K562 (cell line): ENCODE data around the gene ARHGAP8. TPM values are rescaled to one million over a fixed set of nuclear protein-coding genes. Genes with fewer than 3 reads are reported as not detected.

Experiments used
- ATAC-seq: fragments of 200-7000 bp; cut with Tn5 transposase; 3 replicates; pipeline ENCODE4 v1.9.1; 2020; ENCODE audit warnings: moderate library complexity
- BruUV-seq: library from RNA; stranded (reverse); fragments of 400-500 nt; replicated peaks from 2 replicates; lab custom pipeline; 2021; lab: Mats Ljungman, UMichigan
- CTCF ChIA-PET: fragments of 300-600 bp; formaldehyde crosslinking; extraction: SDS; loops from one replicate; lab custom pipeline; 2021; ENCODE audit warnings: low intra/inter-chr PET ratio; lab: Yijun Ruan, JAX
- POLR2A ChIA-PET: fragments of 300-600, 350-650 bp; sonication (Branson Sonifier 250); formaldehyde crosslinking; extraction: SDS; loops from one replicate; lab custom pipeline; 2021; ENCODE audit warnings: antibody characterized with exemption, inconsistent platforms; lab: Yijun Ruan, JAX
- DNase-seq, 4 experiments: peaks; one replicate each; pipeline versions ENCODE4 v3.0.0 to v3.0.0-alpha.2; 2011 to 2018; ENCODE audit warnings: low spot score in 3 of 4, mixed read lengths in 3 of 4; ENCODE audit errors: extremely low read depth in 1 of 4
- FAIRE-seq: peaks from 2 replicates; lab custom pipeline; 2011; peaks lifted over from hg19 to GRCh38; lab: Jason Lieb, UNC
- H2AFZ ChIP-seq: 2 replicates; pipeline ENCODE4 v1.6.0; 2011; ENCODE audit warnings: low read depth, low read length, control low read depth, inconsistent platforms
- H3K27ac ChIP-seq: fragments of 200-600 bp; 3 replicates; pipeline ENCODE4 v1.8.0; 2011; ENCODE audit warnings: low read depth, mild to moderate bottlenecking, control low read depth, inconsistent platforms, low read length, moderate library complexity, mixed read lengths; ENCODE audit errors: extremely low read depth
- H3K27me3 ChIP-seq, 2 experiments: fragments of 300-600 bp in 1 of 2; 2 replicates in 1 of 2; 3 replicates in 1 of 2; pipeline versions ENCODE4 v1.6.0 to v1.8.0; 2011; ENCODE audit warnings: inconsistent platforms in 2 of 2, low read length in 2 of 2, mild to moderate bottlenecking in 1 of 2, mixed read lengths in 1 of 2, moderate library complexity in 1 of 2; ENCODE audit not compliant: control insufficient read depth in 2 of 2, insufficient read depth in 2 of 2
- H3K36me3 ChIP-seq: fragments of 300-600 bp; 3 replicates; pipeline ENCODE4 v1.8.0; 2011; ENCODE audit warnings: mild to moderate bottlenecking, low read length, inconsistent platforms; ENCODE audit not compliant: control insufficient read depth, insufficient read depth
- H3K4me1 ChIP-seq, 2 experiments: fragments of 200-600 bp in 1 of 2; replicated peaks in 1 of 2; 2 replicates in 1 of 2; 3 replicates in 1 of 2; pipeline versions ENCODE4 v1.5.1 to v1.8.0; 2011; ENCODE audit warnings: inconsistent platforms in 2 of 2, low read length in 2 of 2, mild to moderate bottlenecking in 1 of 2, mixed read lengths in 1 of 2, moderate library complexity in 1 of 2; ENCODE audit not compliant: control insufficient read depth in 2 of 2, insufficient read depth in 2 of 2
- H3K4me2 ChIP-seq: 2 replicates; pipeline ENCODE4 v1.6.1; 2011; ENCODE audit warnings: low read length, control low read depth, inconsistent platforms, mixed read lengths; ENCODE audit not compliant: insufficient read depth
- H3K4me3 ChIP-seq: fragments of 200-600 bp; sonication (generic), shearing (Covaris generic); 2 replicates; pipeline ENCODE4 v1.5.1; 2016; ENCODE audit warnings: control low read depth, inconsistent platforms
- H3K79me2 ChIP-seq: fragments of 200-600 bp; 3 replicates; pipeline ENCODE4 v1.8.0; 2011; ENCODE audit warnings: low read length, inconsistent platforms; ENCODE audit not compliant: control insufficient read depth, insufficient read depth
- H3K9ac ChIP-seq, 2 experiments: 2 replicates each; pipeline versions ENCODE4 v1.6.0 to v1.6.1; 2011; ENCODE audit warnings: low read depth in 2 of 2, low read length in 2 of 2, control low read depth in 1 of 2, inconsistent platforms in 1 of 2, mild to moderate bottlenecking in 1 of 2, mixed read lengths in 1 of 2; ENCODE audit not compliant: insufficient read depth in 1 of 2
- H3K9me1 ChIP-seq: one replicate; pipeline ENCODE4 v1.6.0; 2011; ENCODE audit warnings: inconsistent platforms, mild to moderate bottlenecking, low read length, moderate library complexity; ENCODE audit not compliant: control insufficient read depth, insufficient read depth
- H3K9me3 ChIP-seq: replicated peaks from 2 replicates; pipeline ENCODE4 v1.5.1; 2011; ENCODE audit warnings: low read depth, low read length, inconsistent platforms; ENCODE audit not compliant: control insufficient read depth, insufficient read depth
- H4K20me1 ChIP-seq: replicated peaks from 2 replicates; pipeline ENCODE4 v1.6.1; 2011; ENCODE audit warnings: low read length, inconsistent platforms, mixed read lengths; ENCODE audit not compliant: control insufficient read depth, insufficient read depth
- ARID3B ChIP-seq: fragments of 250-450 bp; sonication (Bioruptor Pico); IDR thresholded peaks from 2 replicates; pipeline ENCODE4 v1.4.0; 2020; ENCODE audit warnings: borderline replicate concordance
- CTCFL ChIP-seq: IDR thresholded peaks from 2 replicates; pipeline ENCODE4 v1.6.1; 2011; ENCODE audit warnings: borderline replicate concordance, low read depth, mild to moderate bottlenecking, moderate library complexity, low read length; ENCODE audit not compliant: insufficient read depth, poor library complexity, severe bottlenecking
- EHMT2 ChIP-seq: fragments of 450-650 bp; IDR thresholded peaks from 2 replicates; pipeline ENCODE4 v1.6.1; 2018; ENCODE audit warnings: antibody characterized with exemption
- ELF2 ChIP-seq: fragments of 250-450 bp; sonication (Bioruptor Pico); IDR thresholded peaks from 2 replicates; pipeline ENCODE4 v1.5.0; 2021; ENCODE audit warnings: mild to moderate bottlenecking
- HES1 ChIP-seq: fragments of 450-650 bp; IDR thresholded peaks from 2 replicates; pipeline ENCODE4 v1.6.1; 2016; ENCODE audit warnings: low read depth, mild to moderate bottlenecking, moderate library complexity
- JUNB ChIP-seq: fragments of 450-650 bp; formaldehyde crosslinking; conservative IDR thresholded peaks from 2 replicates; pipeline ENCODE4 v1.4.0; 2020; ENCODE audit warnings: mild to moderate bottlenecking
- MAFG ChIP-seq: fragments of 450-650 bp; conservative IDR thresholded peaks from 2 replicates; pipeline ENCODE4 v1.6.1; 2016; ENCODE audit warnings: missing genetic modification characterization, missing compliant biosample characterization
- MCM3 ChIP-seq: fragments of 450-650 bp; IDR thresholded peaks from 2 replicates; pipeline ENCODE4 v1.6.1; 2016
- MYC ChIP-seq, 2 experiments: fragments of 250-450 bp in 1 of 2; sonication (Bioruptor Pico) in 1 of 2; IDR thresholded peaks; 2 replicates each; pipeline versions ENCODE4 v1.5.1 to v1.6.1; 2012 to 2021; ENCODE audit warnings: low read depth in 2 of 2, borderline replicate concordance in 1 of 2, improper control_type of control experiment in 1 of 2, low read length in 1 of 2, mild to moderate bottlenecking in 1 of 2, moderate library complexity in 1 of 2
- NR2F6 ChIP-seq: fragments of 450-650 bp; formaldehyde crosslinking; IDR thresholded peaks from 2 replicates; pipeline ENCODE4 v1.4.0; 2020; ENCODE audit warnings: mild to moderate bottlenecking
- SMARCE1 ChIP-seq: fragments of 450-650 bp; IDR thresholded peaks from 2 replicates; pipeline ENCODE4 v1.7.1; 2016; ENCODE audit warnings: mild to moderate bottlenecking
- STAG1 ChIP-seq: sonication (generic); formaldehyde crosslinking; IDR thresholded peaks from 2 replicates; pipeline ENCODE4 v1.5.0; 2020; ENCODE audit warnings: missing genetic modification reagents, borderline replicate concordance
- ZNF174 ChIP-seq: fragments of 250-450 bp; sonication (Bioruptor Pico); IDR thresholded peaks from 2 replicates; pipeline ENCODE4 v1.4.0; 2020; ENCODE audit warnings: mild to moderate bottlenecking
- ZNF184 ChIP-seq: sonication (generic); formaldehyde crosslinking; IDR thresholded peaks from 2 replicates; pipeline ENCODE4 v1.5.0; 2020; ENCODE audit warnings: missing genetic modification reagents
- WGBS: fragments of 100-300 bp; shearing (Covaris generic); methylation state at CpG from one replicate; pipeline ENCODE4 v1.1.6; 2016; ENCODE audit warnings: low coverage, mixed read lengths; ENCODE audit not compliant: insufficient coverage; ENCODE audit errors: missing lambda C conversion rate; 5-methylcytosine and 5-hydroxymethylcytosine counted together
- in situ Hi-C: fragments of 300-500 bp; cut with MboI; formaldehyde crosslinking; loops from 4 replicates; pipeline ENCODE4 v1.15.0; 2018; ENCODE audit warnings: inconsistent platforms, mixed read lengths
- intact Hi-C: fragments of 100-400 bp; cut with micrococcal nuclease; formaldehyde crosslinking; loops from 2 replicates; pipeline ENCODE4 v1.14.2; 2022
- polyA plus RNA-seq, 8 experiments: library from polyadenylated mRNA; depleted of rRNA in 4 of 8; stranded (reverse) in 5 of 8; unstranded in 3 of 8; fragments of >200 nt; fragmentation: Nextera tagmentation in 2 of 8; fragmentation: Illumina TruSeq in 1 of 8; extraction: Ambion mirVana in 2 of 8; extraction: Trizol in 1 of 8; gene quantifications; 2 replicates each; pipeline versions ENCODE4 v1.2.1 to v1.2.3, GENCODE V29; 2011 to 2014; ENCODE audit warnings: inconsistent platforms in 1 of 8, missing spikeins in 1 of 8
- total RNA-seq, 7 experiments: library from RNA; depleted of rRNA in 6 of 7; stranded (reverse); fragments of >200 nt in 6 of 7; fragmentation: Illumina TruSeq in 2 of 7; extraction: Trizol in 2 of 7; gene quantifications; 2 replicates each; pipeline versions ENCODE4 v1.2.1 to v1.2.3, GENCODE V29; 2011 to 2021; ENCODE audit warnings: low replicate concordance in 1 of 7
- TF ChIP-seq, protein P1 (sequence below): fragments of 450-650 bp; IDR thresholded peaks from 2 replicates; pipeline ENCODE4 v1.6.1; 2014; ENCODE audit warnings: low read depth, mild to moderate bottlenecking, moderate library complexity, borderline replicate concordance

ARHGAP8 gene
- total and polyA plus RNA-seq, 9 of the 15 experiments (the other 6 are each of a cell fraction or from before 2014, with no cell fraction given): 0.15 to 2.2 (median 0.62) TPM

GRCh38 chr22:44721213-44721612, 31.2 kb upstream of the ARHGAP8 start (continued):
- no peak for TF ChIP-seq ARID3B (CRISPR knock-in tag)
- TF ChIP-seq MAFG (tag): no peak
- TF ChIP-seq ELF2 (CRISPR knock-in tag): no peak
- no peak for TF ChIP-seq CTCFL

- BruUV-seq: no TSS peak
- in situ Hi-C loops: no loop called here
- TF ChIP-seq EHMT2: no peak
- TF ChIP-seq, protein P1, sequence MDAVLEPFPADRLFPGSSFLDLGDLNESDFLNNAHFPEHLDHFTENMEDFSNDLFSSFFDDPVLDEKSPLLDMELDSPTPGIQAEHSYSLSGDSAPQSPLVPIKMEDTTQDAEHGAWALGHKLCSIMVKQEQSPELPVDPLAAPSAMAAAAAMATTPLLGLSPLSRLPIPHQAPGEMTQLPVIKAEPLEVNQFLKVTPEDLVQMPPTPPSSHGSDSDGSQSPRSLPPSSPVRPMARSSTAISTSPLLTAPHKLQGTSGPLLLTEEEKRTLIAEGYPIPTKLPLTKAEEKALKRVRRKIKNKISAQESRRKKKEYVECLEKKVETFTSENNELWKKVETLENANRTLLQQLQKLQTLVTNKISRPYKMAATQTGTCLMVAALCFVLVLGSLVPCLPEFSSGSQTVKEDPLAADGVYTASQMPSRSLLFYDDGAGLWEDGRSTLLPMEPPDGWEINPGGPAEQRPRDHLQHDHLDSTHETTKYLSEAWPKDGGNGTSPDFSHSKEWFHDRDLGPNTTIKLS: no peak
- TF ChIP-seq MYC (IDR thresholded peaks at IDR 0.05; ENCODE audit: low read depth, low read length): no peak
- TF ChIP-seq MYC (CRISPR knock-in tag; IDR thresholded peaks at IDR 0.05; ENCODE audit: borderline replicate concordance, low read depth): no peak
- no peak for TF ChIP-seq STAG1 (CRISPR knock-in tag)
- no peak for TF ChIP-seq ZNF184 (CRISPR knock-in tag)
- TF ChIP-seq SMARCE1: no peak
- TF ChIP-seq JUNB (CRISPR knock-in tag): no peak
- TF ChIP-seq NR2F6: no peak
- TF ChIP-seq MCM3: no peak
- no peak for TF ChIP-seq ZNF174 (CRISPR knock-in tag)
- TF ChIP-seq HES1: no peak
These were observed 29.8 kb upstream of the ARHGAP8 start for GRCh38 chr22:44722611-44723010.

More at GRCh38 chr22:44722611-44723010, 29.8 kb upstream of the ARHGAP8 start:
- Histone ChIP-seq H3K36me3 (peaks cover 6% of the 10 kb centered on the region; the same call in 1 of the 3 replicates), H3K4me3 (no peak overlapping the region), H3K27ac (no peak overlapping the region), H3K4me1 (peaks cover 0 to 19% of the 10 kb centered on the region in 2 experiments; a peak in 2 of 5 replicates), H3K9me3 (no peaks in the 10 kb centered on the region), H3K27me3 (no peaks in the 10 kb centered on the region), H3K4me2 (no peak overlapping the region), H3K79me2 (no peaks in the 10 kb centered on the region), H4K20me1 (no peaks in the 10 kb centered on the region; the same call in 1 of the 2 replicates), H3K9ac (no peak overlapping the region), H2AFZ (no peak overlapping the region), H3K9me1 (no peaks in the 10 kb centered on the region)
- WGBS: 84% methylated on average over 2 of the region's 2 CpGs
- ATAC-seq: no peak
- FAIRE-seq: no peak
- no peak for DNase-seq
- CTCF ChIA-PET: interaction anchor here (0.6 kb wide), 1 partner anchor 683 kb away, joined by 5 read pairs; no protein-coding TSS in a partner anchor
- POLR2A ChIA-PET: interaction anchor here (0.6 kb wide), 1 partner anchor 9 kb away, joined by 5 read pairs; no protein-coding TSS in a partner anchor
- intact Hi-C loops: no loop called here
